GM13976 (cell line): ENCODE results near the gene MRRF.

Source experiments
- DNase-seq: peaks from one replicate; pipeline ENCODE4 v3.0.0; 2012; ENCODE audit warnings: low spot score
- CTCF ChIP-seq: IDR thresholded peaks from 2 replicates; pipeline ENCODE4 v1.5.1; 2012; ENCODE audit warnings: borderline replicate concordance, mild to moderate bottlenecking; ENCODE audit not compliant: insufficient read depth; ENCODE audit errors: extremely low read depth, missing control alignments, control extremely low read depth
- in situ Hi-C: fragments of 300-500 bp; cut with MboI; formaldehyde crosslinking; loops from one replicate; pipeline ENCODE4 v1.12.0; 2022; ENCODE audit warnings: low sequenced_read_pairs, mixed read lengths, inconsistent platforms; ENCODE audit not compliant: unreplicated experiment

The MRRF gene

GRCh38 chr9:122348288-122348777 is 83.7 kb downstream of the MRRF start:
- no peak for TF ChIP-seq CTCF
- DNase-seq = no peak
- in situ Hi-C loops = loop anchor here (5.0 kb wide), 1 partner anchor 226 kb away; no protein-coding TSS in a partner anchor

GRCh38 chr9:122348791-122349190 is 84.1 kb downstream of the MRRF start:
- TF ChIP-seq CTCF = no peak
- no peak for DNase-seq
- in situ Hi-C loops = loop anchor here (5.0 kb wide), 1 partner anchor 226 kb away; no protein-coding TSS in a partner anchor

GRCh38 chr9:122349201-122349600 is 84.5 kb downstream of the MRRF start:
- in situ Hi-C loops = loop anchor here (5.0 kb wide), 1 partner anchor 227 kb away; no protein-coding TSS in a partner anchor
- TF ChIP-seq CTCF = no peak
- no peak for DNase-seq

- TF ChIP-seq CTCF = peak; percentile 97
- in situ Hi-C loops = loop anchor here (10.0 kb wide), 1 partner anchor 256 kb away; the partner anchor contains the start of gene TTLL11
- peak; percentile 85 for DNase-seq
Observed at GRCh38 chr9:122350577-122351355, 86.1 kb downstream of the MRRF start.

DNA sequence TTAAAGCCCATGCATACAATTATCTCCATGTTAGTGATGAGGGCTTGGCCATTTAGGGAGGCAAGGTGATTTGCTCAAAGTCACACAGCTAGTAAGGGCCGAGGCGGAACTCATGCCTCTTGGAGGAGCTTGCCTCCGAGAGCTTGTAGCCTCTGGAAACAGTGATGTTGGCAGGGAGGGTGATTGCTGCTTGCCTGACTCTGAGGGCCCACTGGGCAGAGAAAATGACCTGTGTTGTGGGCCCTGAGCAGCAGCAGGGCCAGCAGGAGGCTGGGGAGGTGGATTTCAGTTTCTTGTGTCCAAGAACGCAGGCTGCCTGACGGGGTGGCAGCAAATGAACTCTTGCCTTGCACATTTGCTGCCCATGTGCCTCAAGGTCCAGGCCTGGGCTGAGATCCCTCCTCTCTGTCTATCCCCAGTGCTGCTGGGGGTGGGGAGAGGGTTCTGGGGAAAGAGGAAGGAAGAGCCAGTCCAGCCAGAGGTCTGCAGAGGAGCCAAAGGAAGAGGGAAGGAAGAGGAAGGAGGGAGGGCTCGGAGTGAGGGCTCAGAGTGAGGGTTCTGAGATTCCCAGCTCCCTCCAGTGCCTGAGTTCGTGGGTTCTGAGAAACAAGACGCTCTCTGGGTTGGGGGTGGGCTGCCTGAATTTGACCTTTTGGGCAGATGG is 90.0 kb downstream of the MRRF start:
- no peak for TF ChIP-seq CTCF
- in situ Hi-C loops = loop anchor here (10.0 kb wide), 1 partner anchor 260 kb away; the partner anchor contains the start of gene TTLL11
- DNase-seq = no peak

- TF ChIP-seq CTCF = no peak
- no peak for DNase-seq
- in situ Hi-C loops = loop anchor here (10.0 kb wide), 1 partner anchor 261 kb away; the partner anchor contains the start of gene TTLL11
Observed at GRCh38 chr9:122355336-122355875, 90.7 kb downstream of the MRRF start.
